GM23338 (cell line): Measurements from ENCODE around the gene ALPL. TPM values are rescaled to one million over a fixed set of nuclear protein-coding genes. Genes with fewer than 3 reads are reported as not detected.

ENCODE experiments used
- ATAC-seq: fragments of 200-7000 bp; cut with Tn5 transposase; 3 replicates; pipeline ENCODE4 v1.9.1; 2020
- DNase-seq: peaks from one replicate; pipeline ENCODE4 v3.0.0-alpha.2; 2015; ENCODE audit warnings: low spot score
- H2AFZ ChIP-seq: fragments of 200-600 bp; sonication (generic); 2 replicates; pipeline ENCODE4 v1.8.0; 2016; ENCODE audit warnings: antibody characterized with exemption, mild to moderate bottlenecking, moderate library complexity
- H3F3A ChIP-seq: fragments of 200-600 bp; sonication (generic); replicated peaks from 2 replicates; pipeline ENCODE4 v1.8.0; 2017; ENCODE audit warnings: antibody characterized with exemption, mixed run types, low read depth
- H3K27ac ChIP-seq: fragments of 200-600 bp; sonication (generic); 2 replicates; pipeline ENCODE4 v1.6.1; 2016; ENCODE audit warnings: low read depth
- H3K27me3 ChIP-seq: fragments of 200-600 bp; sonication (generic); 2 replicates; pipeline ENCODE4 v1.8.0; 2016; ENCODE audit warnings: mild to moderate bottlenecking, mixed run types, moderate library complexity; ENCODE audit not compliant: insufficient read depth
- H3K36me3 ChIP-seq: fragments of 200-600 bp; sonication (generic); 2 replicates; pipeline ENCODE4 v1.8.0; 2016; ENCODE audit warnings: mild to moderate bottlenecking; ENCODE audit not compliant: insufficient read depth
- H3K4me1 ChIP-seq: fragments of 200-600 bp; sonication (generic); 2 replicates; pipeline ENCODE4 v1.8.0; 2016; ENCODE audit warnings: mild to moderate bottlenecking, moderate library complexity; ENCODE audit not compliant: insufficient read depth
- H3K4me2 ChIP-seq: fragments of 200-600 bp; sonication (generic); 2 replicates; pipeline ENCODE4 v1.7.1; 2017; ENCODE audit warnings: mixed run types
- H3K4me3 ChIP-seq: fragments of 200-600 bp; sonication (generic); 2 replicates; pipeline ENCODE4 v1.6.1; 2016; ENCODE audit warnings: mixed run types
- H3K79me2 ChIP-seq: fragments of 200-600 bp; sonication (generic); replicated peaks from 2 replicates; pipeline ENCODE4 v1.8.0; 2017; ENCODE audit warnings: mild to moderate bottlenecking; ENCODE audit not compliant: insufficient read depth
- H3K9me2 ChIP-seq: fragments of 200-600 bp; sonication (generic); 2 replicates; pipeline ENCODE4 v1.8.0; 2017; ENCODE audit not compliant: insufficient read depth
- H4K20me1 ChIP-seq: fragments of 200-600 bp; sonication (generic); replicated peaks from 2 replicates; pipeline ENCODE4 v1.8.0; 2017; ENCODE audit warnings: mild to moderate bottlenecking; ENCODE audit not compliant: insufficient read depth
- H3K27ac Mint-ChIP-seq: 2 replicates; pipeline ENCODE4 v1.8.0; 2020; ENCODE audit warnings: inconsistent platforms, mild to moderate bottlenecking, moderate library complexity, mixed read lengths
- H3K27me3 Mint-ChIP-seq: 3 replicates; pipeline ENCODE4 v1.8.0; 2022; ENCODE audit warnings: low read depth, mild to moderate bottlenecking, moderate library complexity, mixed read lengths, inconsistent platforms; ENCODE audit not compliant: insufficient read depth, poor library complexity
- H3K36me3 Mint-ChIP-seq: 3 replicates; pipeline ENCODE4 v1.8.0; 2021; ENCODE audit warnings: low read depth, mild to moderate bottlenecking, inconsistent platforms, moderate library complexity, mixed read lengths
- H3K4me1 Mint-ChIP-seq: 3 replicates; pipeline ENCODE4 v1.8.0; 2020; ENCODE audit warnings: mild to moderate bottlenecking, inconsistent platforms, mixed read lengths
- H3K4me3 Mint-ChIP-seq: 3 replicates; pipeline ENCODE4 v1.8.0; 2021; ENCODE audit warnings: moderate library complexity, mild to moderate bottlenecking, inconsistent platforms, mixed read lengths
- H3K9me3 Mint-ChIP-seq: 3 replicates; pipeline ENCODE4 v1.8.0; 2020; ENCODE audit warnings: moderate library complexity, mild to moderate bottlenecking, inconsistent platforms, mixed read lengths
- CREB1 ChIP-seq: fragments of 250-450 bp; sonication (Bioruptor Pico); IDR thresholded peaks from 2 replicates; pipeline ENCODE4 v1.5.0; 2020; ENCODE audit warnings: low read depth, mild to moderate bottlenecking, moderate library complexity
- CTCF ChIP-seq, 2 experiments: fragments of 200-600 bp in 1 of 2; sonication (generic) in 1 of 2; conservative IDR thresholded peaks; 2 replicates each; pipeline versions ENCODE4 v1.5.1 to v1.6.1; 2016 to 2017; ENCODE audit warnings: antibody characterized with exemption in 2 of 2, low read depth in 2 of 2, mild to moderate bottlenecking in 2 of 2, moderate library complexity in 1 of 2
- EZH2phosphoT487 ChIP-seq: fragments of 200-600 bp; sonication (generic); IDR thresholded peaks from one replicate; pipeline ENCODE4 v1.8.1; 2018; ENCODE audit warnings: antibody characterized with exemption; ENCODE audit not compliant: unreplicated experiment
- JUNB ChIP-seq: IDR thresholded peaks from one replicate; pipeline ENCODE4 v1.6.1; 2016; ENCODE audit warnings: antibody characterized with exemption; ENCODE audit not compliant: unreplicated experiment
- NANOG ChIP-seq: IDR thresholded peaks from 2 replicates; pipeline ENCODE4 v1.6.1; 2016; ENCODE audit warnings: antibody characterized with exemption, borderline replicate concordance
- POLR2AphosphoS5 ChIP-seq: IDR thresholded peaks from 2 replicates; pipeline ENCODE4 v1.6.1; 2016; ENCODE audit warnings: antibody characterized with exemption, low read depth
- REST ChIP-seq: IDR thresholded peaks from one replicate; pipeline ENCODE4 v1.6.1; 2018; ENCODE audit warnings: antibody characterized with exemption; ENCODE audit not compliant: unreplicated experiment
- STAT1 ChIP-seq: IDR thresholded peaks from one replicate; pipeline ENCODE4 v1.6.1; 2016; ENCODE audit warnings: antibody characterized with exemption; ENCODE audit not compliant: unreplicated experiment
- ZNF114 ChIP-seq: fragments of 250-450 bp; sonication (Bioruptor Pico); IDR thresholded peaks from 2 replicates; pipeline ENCODE4 v1.5.0; 2020; ENCODE audit warnings: mild to moderate bottlenecking, moderate library complexity
- ZNF462 ChIP-seq: fragments of 250-450 bp; sonication (Bioruptor Pico); IDR thresholded peaks from 2 replicates; pipeline ENCODE4 v1.5.0; 2020; ENCODE audit warnings: mild to moderate bottlenecking, moderate library complexity
- polyA plus RNA-seq: library from polyadenylated mRNA; unstranded; fragments of >200 nt; fragmentation: Nextera tagmentation; extraction: Ambion mirVana; gene quantifications from 2 replicates; pipeline ENCODE4 v1.2.1, GENCODE V29; 2016
- total RNA-seq: library from RNA; depleted of rRNA; stranded (reverse); fragments of >200 nt; shearing (Covaris generic); gene quantifications from 2 replicates; pipeline ENCODE4 v1.2.3, GENCODE V29; 2014

Gene ALPL
- total and polyA plus RNA-seq, 2 experiments from 2014 or later: 116 to 187 TPM

GRCh38 chr1:21572221-21572620 is 63.0 kb downstream of the ALPL start (continued):
- TF ChIP-seq ZNF462 (no peak), EZH2phosphoT487 (no peak), POLR2AphosphoS5 (no peak)

GRCh38 chr1:21572735-21573277 is 63.6 kb downstream of the ALPL start:
- H3K9me2 ChIP-seq: no peaks in the 10 kb centered on the region
- H3K4me2 ChIP-seq: no peak overlapping the region
- no peak overlapping the region for H2AFZ ChIP-seq
- ATAC-seq (no peak), DNase-seq (no peak)
- H3F3A ChIP-seq: no peaks in the 10 kb centered on the region
- Mint-ChIP-seq H3K9me3 (no peaks in the 10 kb centered on the region), H3K36me3 (peaks cover 18% of the 10 kb centered on the region), H3K4me3 (no peak overlapping the region), H3K27ac (no peak overlapping the region), H3K27me3 (peaks cover 14% of the 10 kb centered on the region), H3K4me1 (peaks cover 8% of the 10 kb centered on the region)
- no peak overlapping the region for H3K4me3 ChIP-seq
- no peaks in the 10 kb centered on the region for H3K36me3 ChIP-seq
- no peaks in the 10 kb centered on the region for H3K27me3 ChIP-seq
- H3K4me1 ChIP-seq: peaks cover 6% of the 10 kb centered on the region; the same call in 1 of the 2 replicates
- 0 out of 2 replicates have a peak, but pooled peaks cover 3% of the 10 kb centered on the region for H4K20me1 ChIP-seq
- H3K27ac ChIP-seq: no peak overlapping the region
- no peaks in the 10 kb centered on the region for H3K79me2 ChIP-seq
- TF ChIP-seq CTCF (conservative IDR thresholded peaks at IDR 0.05; ENCODE audit: low read depth in 2 of 2) (no peak), ZNF114 (CRISPR knock-in tag) (no peak), EZH2phosphoT487 (no peak), JUNB (no peak), POLR2AphosphoS5 (no peak), STAT1 (no peak), REST (no peak), NANOG (no peak), CREB1 (CRISPR knock-in tag) (no peak)
